ENCODE measurements around the gene APCDD1L.

DNA sequence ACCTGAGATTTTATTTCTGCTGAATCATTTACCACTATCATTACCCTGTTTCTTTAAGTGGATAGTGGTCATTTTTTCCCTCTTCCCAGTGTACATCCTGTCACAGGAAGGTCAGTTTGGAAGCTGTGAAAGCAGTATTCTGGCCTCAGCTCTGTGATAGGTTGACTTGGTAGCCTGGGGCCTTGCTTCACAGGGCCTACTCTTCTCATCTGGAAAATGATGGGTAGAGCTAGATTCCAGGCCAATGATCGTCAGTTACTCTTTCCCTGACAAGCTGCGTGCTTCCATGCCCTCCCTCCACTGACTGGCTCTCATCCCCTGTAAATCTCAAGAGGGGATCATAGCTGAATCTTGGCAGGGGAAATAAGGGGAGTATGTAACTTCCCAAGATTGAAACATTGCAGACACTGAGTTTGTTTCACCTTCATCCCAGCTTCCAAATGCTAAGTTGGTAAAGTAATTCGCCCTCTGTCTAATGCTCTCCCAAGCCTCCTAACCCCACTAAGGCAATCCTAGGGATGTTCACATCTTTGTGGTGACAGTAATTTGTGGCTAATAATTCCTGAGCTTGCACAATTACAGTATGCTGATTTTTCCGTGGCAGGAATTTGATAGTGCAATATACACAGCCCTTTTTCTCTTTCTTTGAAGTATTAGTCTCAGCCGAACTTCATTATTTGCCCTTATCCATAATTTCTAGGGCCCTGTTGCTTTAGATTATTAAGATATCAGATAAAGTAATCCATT lies 75.0 kb downstream of the APCDD1L start:
- TF ChIP-seq, protein P1, sequence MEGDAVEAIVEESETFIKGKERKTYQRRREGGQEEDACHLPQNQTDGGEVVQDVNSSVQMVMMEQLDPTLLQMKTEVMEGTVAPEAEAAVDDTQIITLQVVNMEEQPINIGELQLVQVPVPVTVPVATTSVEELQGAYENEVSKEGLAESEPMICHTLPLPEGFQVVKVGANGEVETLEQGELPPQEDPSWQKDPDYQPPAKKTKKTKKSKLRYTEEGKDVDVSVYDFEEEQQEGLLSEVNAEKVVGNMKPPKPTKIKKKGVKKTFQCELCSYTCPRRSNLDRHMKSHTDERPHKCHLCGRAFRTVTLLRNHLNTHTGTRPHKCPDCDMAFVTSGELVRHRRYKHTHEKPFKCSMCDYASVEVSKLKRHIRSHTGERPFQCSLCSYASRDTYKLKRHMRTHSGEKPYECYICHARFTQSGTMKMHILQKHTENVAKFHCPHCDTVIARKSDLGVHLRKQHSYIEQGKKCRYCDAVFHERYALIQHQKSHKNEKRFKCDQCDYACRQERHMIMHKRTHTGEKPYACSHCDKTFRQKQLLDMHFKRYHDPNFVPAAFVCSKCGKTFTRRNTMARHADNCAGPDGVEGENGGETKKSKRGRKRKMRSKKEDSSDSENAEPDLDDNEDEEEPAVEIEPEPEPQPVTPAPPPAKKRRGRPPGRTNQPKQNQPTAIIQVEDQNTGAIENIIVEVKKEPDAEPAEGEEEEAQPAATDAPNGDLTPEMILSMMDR (IDR thresholded peaks at IDR 0.05; ENCODE audit: poor library complexity): no peak
- TF ChIP-seq EZH2 (IDR thresholded peaks at IDR 0.05; ENCODE audit: borderline replicate concordance) (no peak), EZH2phosphoT487 (IDR thresholded peaks at IDR 0.05; ENCODE audit: low read depth, severe bottlenecking, unreplicated experiment) (no peak)
